BE2C (cell line): ENCODE data around the gene AGAP5.

Experiments
- DNase-seq: peaks from one replicate; pipeline ENCODE4 v3.0.0-alpha.2; 2020
- H3K27me3 ChIP-seq: fragments of 250-450 bp; sonication (Bioruptor Pico); 2 replicates; pipeline ENCODE4 v1.5.1; 2020; ENCODE audit warnings: mild to moderate bottlenecking
- H3K36me3 ChIP-seq: fragments of 250-450 bp; sonication (Bioruptor Pico); 2 replicates; pipeline ENCODE4 v1.5.1; 2020; ENCODE audit warnings: mild to moderate bottlenecking
- H3K4me1 ChIP-seq: fragments of 250-450 bp; sonication (Bioruptor Pico); 2 replicates; pipeline ENCODE4 v1.5.1; 2020
- H3K4me3 ChIP-seq: 2 replicates; pipeline ENCODE4 v1.5.1; 2011; ENCODE audit warnings: low read depth, low read length
- H3K9me3 ChIP-seq: fragments of 250-450 bp; sonication (Bioruptor Pico); 2 replicates; pipeline ENCODE4 v1.5.1; 2020
- TF ChIP-seq, protein P1 (sequence below): IDR thresholded peaks from 2 replicates; pipeline ENCODE4 v1.5.1; 2012; ENCODE audit warnings: mild to moderate bottlenecking, low read depth, low read length

The AGAP5 gene

DNA sequence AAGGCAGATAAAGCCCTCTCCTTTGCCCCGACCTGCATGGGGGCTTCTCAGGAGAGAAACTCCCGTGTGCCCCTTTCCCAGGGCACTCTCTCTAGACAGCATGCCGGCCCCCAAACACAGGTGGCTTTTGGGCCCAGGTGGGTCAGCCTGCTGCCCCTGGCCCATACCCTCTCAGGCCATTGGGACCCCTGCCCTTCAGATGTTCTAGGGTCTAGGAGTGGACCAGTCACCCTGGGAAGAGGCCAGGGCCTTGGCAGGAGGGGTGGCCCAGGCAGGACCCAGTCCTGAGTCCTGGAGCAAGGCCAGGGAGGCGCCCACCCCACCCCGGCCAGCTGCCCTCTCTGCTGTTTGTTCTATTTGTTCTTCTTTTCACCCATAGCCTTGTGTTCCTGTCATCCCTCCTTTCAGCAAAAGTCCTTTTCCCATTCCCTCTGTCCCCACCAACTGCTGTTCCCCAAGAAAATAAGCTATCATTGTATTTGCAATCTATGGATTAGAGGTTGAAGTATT lies 36.9 kb upstream of the AGAP5 start:
- peaks cover 8% of the 10 kb centered on the region; the same call in 1 of the 2 replicates for H3K36me3 ChIP-seq
- H3K4me1 ChIP-seq: no peaks in the 10 kb centered on the region
- TF ChIP-seq, protein P1, sequence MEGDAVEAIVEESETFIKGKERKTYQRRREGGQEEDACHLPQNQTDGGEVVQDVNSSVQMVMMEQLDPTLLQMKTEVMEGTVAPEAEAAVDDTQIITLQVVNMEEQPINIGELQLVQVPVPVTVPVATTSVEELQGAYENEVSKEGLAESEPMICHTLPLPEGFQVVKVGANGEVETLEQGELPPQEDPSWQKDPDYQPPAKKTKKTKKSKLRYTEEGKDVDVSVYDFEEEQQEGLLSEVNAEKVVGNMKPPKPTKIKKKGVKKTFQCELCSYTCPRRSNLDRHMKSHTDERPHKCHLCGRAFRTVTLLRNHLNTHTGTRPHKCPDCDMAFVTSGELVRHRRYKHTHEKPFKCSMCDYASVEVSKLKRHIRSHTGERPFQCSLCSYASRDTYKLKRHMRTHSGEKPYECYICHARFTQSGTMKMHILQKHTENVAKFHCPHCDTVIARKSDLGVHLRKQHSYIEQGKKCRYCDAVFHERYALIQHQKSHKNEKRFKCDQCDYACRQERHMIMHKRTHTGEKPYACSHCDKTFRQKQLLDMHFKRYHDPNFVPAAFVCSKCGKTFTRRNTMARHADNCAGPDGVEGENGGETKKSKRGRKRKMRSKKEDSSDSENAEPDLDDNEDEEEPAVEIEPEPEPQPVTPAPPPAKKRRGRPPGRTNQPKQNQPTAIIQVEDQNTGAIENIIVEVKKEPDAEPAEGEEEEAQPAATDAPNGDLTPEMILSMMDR: no peak
- H3K4me3 ChIP-seq: no peak overlapping the region
- no peak for DNase-seq
- no peaks in the 10 kb centered on the region for H3K9me3 ChIP-seq
- H3K27me3 ChIP-seq: no peaks in the 10 kb centered on the region

DNA sequence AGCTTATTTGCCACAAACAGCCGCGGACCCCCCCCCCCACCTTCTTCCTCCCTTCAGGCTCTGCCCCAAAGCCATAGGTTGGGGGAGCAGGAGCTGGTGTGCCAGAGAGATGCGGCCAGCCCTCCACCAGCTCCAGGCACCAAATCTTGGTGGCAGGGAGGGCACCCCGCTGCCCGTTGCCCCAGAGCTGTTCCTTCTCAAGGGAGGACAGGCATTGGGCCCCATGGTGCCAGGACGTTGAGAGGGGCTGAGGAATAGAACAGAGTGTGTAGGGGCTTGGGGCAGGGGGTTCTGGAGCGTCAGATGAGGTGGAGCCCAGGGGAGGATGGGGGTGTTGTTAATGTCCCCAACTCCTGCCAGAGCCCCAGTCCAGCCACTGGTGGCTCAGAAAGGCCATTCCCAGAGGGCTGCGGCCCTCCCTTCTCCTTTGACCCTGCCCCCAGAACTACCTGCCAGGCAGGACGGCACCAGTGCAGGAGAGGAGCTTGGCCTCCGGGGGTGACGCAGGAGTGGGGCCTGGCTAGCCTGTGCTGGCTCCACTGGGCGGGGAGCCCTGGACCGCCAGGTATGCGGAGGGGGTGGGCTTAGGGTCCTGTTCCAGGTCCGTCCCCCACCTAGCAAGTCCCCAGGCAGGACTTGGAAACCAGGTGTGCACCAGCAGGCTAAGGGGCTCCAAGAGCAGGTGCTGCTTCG lies 36.3 kb upstream of the AGAP5 start:
- no peak for DNase-seq
- Histone ChIP-seq H3K4me3 (no peak overlapping the region), H3K4me1 (no peaks in the 10 kb centered on the region), H3K9me3 (no peaks in the 10 kb centered on the region), H3K27me3 (no peaks in the 10 kb centered on the region), H3K36me3 (peaks cover 8% of the 10 kb centered on the region; the same call in 1 of the 2 replicates)
- TF ChIP-seq, protein P1: no peak

DNA sequence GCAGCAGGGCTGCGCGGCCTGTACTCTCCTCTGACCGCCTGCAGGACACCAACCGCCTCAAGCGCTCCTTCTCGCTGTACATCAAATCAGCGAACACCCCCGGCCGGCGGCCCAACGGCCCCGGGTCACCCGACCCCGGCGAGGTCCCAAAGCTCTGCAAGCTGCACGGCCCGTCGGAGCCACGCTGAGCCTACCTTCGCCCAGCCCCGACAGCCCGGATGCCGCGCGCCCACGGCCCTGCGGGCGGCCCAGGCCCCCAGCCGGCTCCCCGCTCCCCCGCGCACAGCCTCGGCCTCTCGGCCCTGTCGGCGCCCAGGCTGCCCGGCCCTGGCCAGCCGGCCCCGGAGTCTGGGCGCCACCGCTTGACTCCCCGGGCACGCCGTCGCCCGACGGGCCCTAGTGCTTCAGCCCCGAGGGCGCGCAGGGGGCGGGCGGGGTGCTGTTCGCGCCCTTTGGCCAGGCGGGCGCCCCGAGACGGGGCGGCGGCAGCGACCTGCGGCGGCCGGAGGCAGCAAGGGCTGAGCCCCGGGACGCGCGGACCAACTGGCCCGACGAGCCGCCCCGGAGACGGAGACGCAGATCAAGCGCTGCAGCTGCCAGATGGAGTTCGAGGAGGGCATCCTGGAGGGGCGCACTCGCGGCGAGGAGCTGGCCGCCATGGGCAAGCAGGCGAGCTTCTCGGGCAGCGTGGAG lies 35.2 kb upstream of the AGAP5 start:
- TF ChIP-seq, protein P1: no peak
- Histone ChIP-seq H3K4me3 (no peak overlapping the region), H3K27me3 (no peaks in the 10 kb centered on the region), H3K4me1 (no peaks in the 10 kb centered on the region), H3K9me3 (no peaks in the 10 kb centered on the region), H3K36me3 (peaks cover 8% of the 10 kb centered on the region; the same call in 1 of the 2 replicates)
- no peak for DNase-seq

DNA sequence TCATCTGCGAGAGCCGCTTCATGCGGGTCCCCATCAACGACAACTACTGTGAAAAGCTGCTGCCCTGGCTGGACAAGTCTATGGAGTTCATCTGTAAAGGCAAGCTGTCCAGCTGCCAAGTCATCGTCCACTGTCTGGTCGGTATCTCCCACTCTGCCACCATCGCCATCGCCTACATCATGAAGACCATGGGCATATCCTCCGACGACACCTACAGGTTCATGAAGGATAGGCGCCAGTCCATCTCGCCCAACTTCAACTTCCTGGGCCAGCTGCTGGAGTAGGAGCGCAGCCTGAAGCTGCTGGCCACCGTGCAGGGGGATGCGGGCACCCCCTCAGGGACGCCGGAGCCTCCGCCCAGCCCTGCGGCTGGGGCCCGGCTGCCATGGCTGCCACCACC lies 34.5 kb upstream of the AGAP5 start:
- peaks cover 8% of the 10 kb centered on the region; the same call in 1 of the 2 replicates for H3K36me3 ChIP-seq
- DNase-seq: no peak
- no peaks in the 10 kb centered on the region for H3K4me1 ChIP-seq
- no peaks in the 10 kb centered on the region for H3K27me3 ChIP-seq
- TF ChIP-seq, protein P1: no peak
- H3K4me3 ChIP-seq: no peak overlapping the region
- no peaks in the 10 kb centered on the region for H3K9me3 ChIP-seq

DNA sequence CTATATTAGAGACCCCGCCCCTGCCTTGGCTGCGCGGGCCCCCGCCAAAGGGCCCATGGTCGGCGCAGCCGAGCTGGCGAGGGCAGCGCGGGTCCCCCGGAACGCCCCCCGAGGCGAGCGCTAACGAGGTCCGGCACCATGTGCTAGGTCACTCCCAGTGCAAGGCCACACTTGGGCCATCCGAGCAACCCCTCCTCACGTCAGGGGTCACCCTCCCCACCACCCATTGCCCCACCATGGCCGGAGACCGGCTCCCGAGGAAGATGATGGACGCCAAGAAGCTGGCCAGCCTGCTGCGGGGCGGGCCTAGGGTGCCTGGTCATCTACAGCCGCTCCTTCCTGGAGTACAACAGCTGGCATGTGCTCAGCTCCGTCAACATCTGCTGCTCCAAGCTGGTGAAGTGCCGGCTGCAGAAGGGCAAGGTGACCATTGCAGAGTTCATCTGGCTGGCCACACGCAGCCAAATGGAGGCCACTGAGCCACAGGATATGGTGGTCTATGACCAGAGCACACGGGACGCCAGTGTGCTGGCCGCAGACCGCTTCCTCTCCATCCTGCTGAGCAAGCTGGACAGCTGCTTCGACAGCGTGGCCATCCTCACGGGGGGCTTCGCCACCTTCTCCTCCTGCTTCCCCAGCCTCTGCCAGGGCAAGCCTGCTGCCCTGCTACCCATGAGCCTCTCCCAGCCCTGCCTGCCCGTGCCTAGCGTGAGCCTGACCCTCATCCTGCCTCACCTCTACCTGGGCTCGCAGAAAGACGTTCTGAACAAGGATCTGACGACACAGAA lies 33.9 kb upstream of the AGAP5 start:
- TF ChIP-seq, protein P1: no peak
- no peak overlapping the region for H3K4me3 ChIP-seq

More for the DNA sequence above, 33.9 kb upstream of the AGAP5 start:
- Histone ChIP-seq H3K4me1 (no peaks in the 10 kb centered on the region), H3K27me3 (no peaks in the 10 kb centered on the region), H3K9me3 (no peaks in the 10 kb centered on the region), H3K36me3 (peaks cover 8% of the 10 kb centered on the region; the same call in 1 of the 2 replicates)
- DNase-seq: no peak
